ENCODE results near the gene IL17REL. TPM values are rescaled to one million over a fixed set of nuclear protein-coding genes. Genes with fewer than 3 reads are reported as not detected.

The IL17REL gene
- total RNA-seq, 1 experiment from 2014 or later, result not detected

- no peak for DNase-seq (ENCODE audit: low spot score)
These were observed 9.7 kb upstream of the IL17REL start for GRCh38 chr22:50022171-50022819.

- no peak for DNase-seq (ENCODE audit: low spot score)
These were observed 8.0 kb upstream of the IL17REL start for GRCh38 chr22:50020606-50021005.

- DNase-seq (ENCODE audit: low spot score), result no peak
These were observed 6.8 kb upstream of the IL17REL start for GRCh38 chr22:50019316-50019715.

- no peak for DNase-seq (ENCODE audit: low spot score)
These were observed 6.2 kb upstream of the IL17REL start for GRCh38 chr22:50018608-50019285.

- no peak for DNase-seq (ENCODE audit: low spot score)
These were observed 5.2 kb upstream of the IL17REL start for GRCh38 chr22:50017701-50018224.

GRCh38 chr22:50016988-50017700, 4.6 kb upstream of the IL17REL start:
- no peak for DNase-seq (ENCODE audit: low spot score)

GRCh38 chr22:50016308-50016987, 3.9 kb upstream of the IL17REL start:
- no peak for DNase-seq (ENCODE audit: low spot score)

- DNase-seq (ENCODE audit: low spot score), result no peak
These were observed 3.1 kb upstream of the IL17REL start for GRCh38 chr22:50015451-50016307.

GRCh38 chr22:50014655-50015401, 2.3 kb upstream of the IL17REL start:
- DNase-seq (ENCODE audit: low spot score), result no peak

- no peak for DNase-seq (ENCODE audit: low spot score)
These were observed 1.5 kb upstream of the IL17REL start for GRCh38 chr22:50014053-50014501.

GRCh38 chr22:50011447-50012210, 936 bp downstream of the IL17REL start:
- DNase-seq (ENCODE audit: low spot score), result no peak

- no peak for DNase-seq (ENCODE audit: low spot score)
These were observed 1.7 kb downstream of the IL17REL start for GRCh38 chr22:50010676-50011446.

- no peak for DNase-seq (ENCODE audit: low spot score)
These were observed 2.5 kb downstream of the IL17REL start for GRCh38 chr22:50009765-50010675.

- DNase-seq (ENCODE audit: low spot score), result no peak
These were observed 3.3 kb downstream of the IL17REL start for GRCh38 chr22:50009251-50009650.

GRCh38 chr22:50008151-50009040, 4.2 kb downstream of the IL17REL start:
- no peak for DNase-seq (ENCODE audit: low spot score)

- no peak for DNase-seq (ENCODE audit: low spot score)
These were observed 5.5 kb downstream of the IL17REL start for GRCh38 chr22:50007057-50007511.
